Fibroblast of skin of left quadriceps (primary cell): ENCODE results near the gene TEPSIN.

ENCODE experiments used
- DNase-seq, 2 experiments: peaks; one replicate each; pipeline ENCODE4 v3.0.0-alpha.2; 2013; ENCODE audit warnings: low read depth in 2 of 2

Gene TEPSIN

DNA sequence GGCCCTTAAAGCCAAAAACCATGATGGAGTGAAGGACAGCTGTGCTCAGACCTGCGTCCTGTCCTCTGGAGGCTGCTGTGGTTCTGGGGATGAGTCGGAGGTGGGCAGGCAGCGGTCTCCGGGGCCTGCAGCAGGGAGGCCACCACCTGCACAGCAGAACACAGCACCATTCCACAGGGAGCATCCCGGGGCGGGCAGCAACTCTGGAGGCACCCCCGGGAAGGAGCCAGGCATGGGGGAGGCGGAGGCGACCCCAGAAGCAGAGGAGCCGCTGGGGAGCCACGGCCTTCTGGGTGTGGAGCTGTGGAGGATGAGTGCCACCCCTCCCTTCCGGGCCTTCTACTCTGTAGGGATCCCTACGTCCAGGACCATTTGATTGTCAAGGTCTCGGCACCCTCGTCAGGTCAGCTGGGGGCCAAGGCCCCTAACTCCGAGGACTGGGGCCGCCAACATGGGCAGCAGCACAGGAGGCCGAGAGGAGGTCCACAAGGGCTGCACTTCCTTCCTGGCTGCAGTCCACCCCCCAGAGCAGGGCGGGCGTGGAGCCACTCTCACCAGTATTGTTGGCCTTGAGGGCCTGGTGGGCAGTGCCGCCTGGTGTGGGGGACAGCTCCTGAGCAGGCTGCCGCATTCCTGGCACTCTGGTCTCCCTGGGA lies 39.9 kb downstream of the TEPSIN start:
- DNase-seq: no peak

DNA sequence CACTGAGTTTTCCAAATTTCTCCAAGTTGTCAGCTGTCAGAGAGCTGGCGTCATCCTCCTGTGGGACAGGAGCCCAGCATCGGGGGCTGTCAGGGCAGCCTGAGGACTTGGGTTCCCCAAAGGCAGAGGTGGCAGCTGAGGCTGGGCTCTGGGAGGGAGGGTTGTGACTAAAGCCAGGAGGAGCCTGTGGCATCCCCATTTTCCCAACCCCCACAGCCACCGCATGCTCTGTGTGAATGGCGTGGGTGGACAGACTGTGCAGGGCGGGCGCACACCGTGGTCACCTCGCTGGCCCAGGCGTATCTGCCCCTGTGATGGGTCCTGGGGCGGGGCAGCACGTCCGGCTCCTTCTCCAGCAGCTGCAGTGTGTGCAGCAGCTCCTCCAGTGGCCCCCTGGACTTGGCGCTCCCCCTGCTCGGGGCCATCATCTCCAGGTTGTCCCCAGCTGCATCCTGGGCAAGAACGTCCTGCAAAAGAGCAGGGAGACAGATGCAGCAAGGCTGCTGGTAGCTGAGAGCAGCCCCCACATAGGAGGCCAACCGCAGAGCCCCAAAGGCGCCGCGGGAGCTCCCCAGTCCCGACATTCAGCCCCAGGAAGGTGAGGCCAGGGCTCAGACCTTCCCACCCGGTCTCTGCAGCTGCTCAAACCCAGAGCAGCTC lies 40.9 kb downstream of the TEPSIN start:
- DNase-seq: no peak

DNA sequence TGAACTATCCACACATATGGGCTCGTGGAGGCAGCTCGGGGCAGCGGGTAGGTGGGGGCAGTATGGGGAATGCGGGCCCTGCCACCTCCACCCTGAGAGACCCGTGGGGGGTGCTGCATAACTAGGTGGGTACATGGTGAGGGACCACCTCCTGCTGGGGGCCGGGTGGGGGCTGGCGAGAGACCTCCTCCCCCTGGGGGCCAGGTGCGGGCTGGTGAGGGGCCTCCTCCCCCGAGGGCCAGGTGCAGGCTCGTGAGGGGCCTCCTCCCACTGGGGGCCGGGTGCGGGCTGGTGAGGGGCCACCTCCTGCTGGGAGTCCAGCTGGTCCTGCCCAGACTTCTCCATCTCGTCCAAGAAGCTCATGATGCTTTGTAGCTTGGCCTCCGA lies 41.5 kb downstream of the TEPSIN start:
- no peak for DNase-seq

DNA sequence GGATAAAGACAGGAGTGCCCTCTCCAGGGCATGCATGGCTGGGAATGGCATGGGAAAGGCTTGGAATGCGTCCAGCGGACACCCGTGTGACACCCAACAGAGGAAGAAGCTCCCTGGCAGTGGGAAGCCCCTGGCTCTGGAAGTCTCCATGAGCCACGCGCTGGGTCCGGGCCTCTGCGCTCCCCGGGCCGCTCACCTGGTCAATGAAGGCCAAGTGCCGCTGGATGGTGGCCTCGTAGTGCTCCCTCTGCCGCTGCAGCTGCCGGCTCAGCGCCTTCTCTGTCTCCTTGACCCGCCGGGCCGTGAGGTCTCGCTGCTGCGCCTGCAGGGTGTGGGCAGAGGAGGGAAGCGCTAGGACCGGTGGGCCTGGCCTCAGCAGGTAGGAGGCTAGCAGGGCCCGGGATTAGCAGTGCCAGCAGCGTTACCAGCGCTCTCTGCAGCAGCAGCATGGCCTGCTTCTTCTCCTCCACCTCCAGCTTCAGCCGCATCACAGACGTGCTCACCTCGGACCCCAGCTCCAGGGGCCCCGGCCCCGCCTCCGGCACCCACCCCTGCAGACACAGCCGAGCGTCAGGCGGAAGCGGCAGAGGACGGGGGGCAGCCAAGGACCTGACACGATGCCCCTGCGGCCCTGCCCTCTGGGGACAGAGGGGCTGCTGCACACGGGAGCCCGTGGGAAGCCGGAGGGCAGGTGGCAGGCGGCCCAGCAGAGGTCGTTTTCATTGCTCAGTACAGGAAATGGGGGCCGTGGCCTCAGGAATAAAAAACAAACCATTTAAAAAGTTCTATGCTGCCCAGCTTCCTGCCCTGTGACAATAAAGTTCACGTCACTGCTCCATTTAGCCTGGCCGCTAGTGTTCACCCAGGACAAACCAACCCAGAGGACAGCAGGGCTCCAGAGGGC lies 42.1 kb downstream of the TEPSIN start:
- no peak for DNase-seq

DNA sequence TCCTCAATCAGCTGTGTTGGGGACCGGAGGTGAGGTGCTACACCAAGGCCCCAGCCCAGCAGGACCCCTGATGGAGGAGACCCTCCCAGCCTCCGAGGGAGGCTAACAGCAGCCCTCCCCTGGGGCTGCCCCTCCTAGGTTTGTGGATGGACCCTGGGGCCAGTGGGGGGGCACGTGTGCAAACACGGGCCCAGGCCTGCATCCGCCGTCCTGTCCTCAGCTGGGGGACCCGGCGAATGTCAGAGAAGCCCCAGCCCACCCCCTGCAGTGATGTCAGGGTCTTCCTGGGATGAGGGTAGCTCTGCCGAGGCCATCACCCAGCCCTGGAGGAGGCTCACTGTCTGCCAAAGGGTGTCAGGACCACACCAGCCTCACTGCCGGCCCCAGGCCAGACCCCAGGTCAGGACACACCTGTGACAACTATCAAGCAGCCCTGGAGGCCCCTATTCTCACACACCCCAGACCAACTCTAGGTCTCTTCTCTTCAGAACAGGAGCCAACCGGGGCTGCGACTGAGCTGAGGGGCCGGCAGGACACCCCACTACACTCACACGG lies 42.8 kb downstream of the TEPSIN start:
- no peak for DNase-seq

DNA sequence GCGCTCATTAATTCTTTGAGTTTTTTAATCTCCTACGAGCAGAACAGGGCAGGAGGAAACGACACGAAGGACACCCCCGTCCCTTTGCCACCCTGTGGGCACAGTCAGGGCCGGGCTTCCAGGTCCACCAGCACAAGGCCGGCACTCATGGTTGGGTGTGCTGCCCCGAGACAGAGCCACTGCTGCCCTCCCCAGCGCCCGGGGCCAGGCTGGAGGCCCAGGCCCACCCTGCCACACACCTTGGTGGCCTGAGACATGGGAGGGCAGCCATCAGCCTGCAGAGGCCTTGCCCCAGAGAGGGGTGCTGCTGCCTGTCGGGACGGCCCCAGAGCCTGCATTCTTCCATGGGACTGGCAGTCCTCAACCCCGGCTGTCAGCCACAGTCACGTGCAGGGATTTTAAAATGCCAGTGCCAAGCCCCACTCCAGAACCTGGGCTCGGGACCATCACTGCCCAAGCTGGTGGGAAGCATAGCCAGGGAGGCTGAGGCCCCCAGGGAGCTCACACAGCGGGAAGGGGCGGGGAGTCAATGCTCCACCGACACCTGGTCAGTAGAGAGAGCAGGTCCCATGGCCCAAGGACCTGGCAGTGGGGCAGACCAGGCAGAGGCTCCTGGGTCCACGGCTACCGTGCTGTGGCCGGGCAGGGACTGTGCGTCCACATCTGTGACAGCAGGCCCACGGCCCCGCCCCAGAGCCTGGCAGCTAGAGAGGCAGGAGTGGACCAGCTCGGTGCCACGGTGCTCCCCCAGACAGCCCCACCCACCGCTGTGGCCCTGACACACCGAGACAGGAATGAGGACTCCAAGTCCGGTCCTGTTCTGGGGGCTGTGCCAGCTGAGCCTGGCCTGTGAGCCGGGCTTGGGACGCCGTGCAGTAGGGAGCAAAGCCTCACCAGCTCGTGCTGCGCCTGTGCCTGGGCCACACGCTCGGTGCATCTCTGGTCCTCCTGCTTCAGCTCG lies 43.6 kb downstream of the TEPSIN start:
- no peak for DNase-seq

DNA sequence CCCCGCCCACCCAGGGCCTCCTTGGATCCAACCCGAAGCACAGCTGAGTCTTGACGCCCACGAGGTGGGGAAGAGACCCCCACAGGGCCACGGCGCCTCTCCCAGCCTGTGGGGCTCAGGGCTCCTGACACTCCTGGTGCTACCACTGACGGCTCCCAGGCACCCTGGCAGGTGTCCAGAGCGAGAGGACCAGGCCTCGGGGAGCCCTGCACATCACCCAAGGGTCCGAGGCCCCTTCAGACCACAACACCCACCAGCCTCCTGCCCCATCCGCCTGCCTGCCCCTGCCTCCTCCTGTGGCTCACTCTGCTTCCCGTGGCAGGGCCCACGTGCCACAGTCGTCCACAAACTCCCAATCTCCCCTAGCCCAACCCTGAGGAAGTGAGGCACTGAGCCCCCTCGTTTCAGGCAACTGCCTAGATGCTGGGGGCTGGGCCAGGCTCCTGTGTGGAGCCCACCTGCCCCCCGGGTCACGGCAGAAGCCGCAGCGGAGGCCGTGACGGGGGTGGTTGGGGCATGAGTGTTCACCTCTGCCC lies 44.6 kb downstream of the TEPSIN start:
- no peak for DNase-seq

DNA sequence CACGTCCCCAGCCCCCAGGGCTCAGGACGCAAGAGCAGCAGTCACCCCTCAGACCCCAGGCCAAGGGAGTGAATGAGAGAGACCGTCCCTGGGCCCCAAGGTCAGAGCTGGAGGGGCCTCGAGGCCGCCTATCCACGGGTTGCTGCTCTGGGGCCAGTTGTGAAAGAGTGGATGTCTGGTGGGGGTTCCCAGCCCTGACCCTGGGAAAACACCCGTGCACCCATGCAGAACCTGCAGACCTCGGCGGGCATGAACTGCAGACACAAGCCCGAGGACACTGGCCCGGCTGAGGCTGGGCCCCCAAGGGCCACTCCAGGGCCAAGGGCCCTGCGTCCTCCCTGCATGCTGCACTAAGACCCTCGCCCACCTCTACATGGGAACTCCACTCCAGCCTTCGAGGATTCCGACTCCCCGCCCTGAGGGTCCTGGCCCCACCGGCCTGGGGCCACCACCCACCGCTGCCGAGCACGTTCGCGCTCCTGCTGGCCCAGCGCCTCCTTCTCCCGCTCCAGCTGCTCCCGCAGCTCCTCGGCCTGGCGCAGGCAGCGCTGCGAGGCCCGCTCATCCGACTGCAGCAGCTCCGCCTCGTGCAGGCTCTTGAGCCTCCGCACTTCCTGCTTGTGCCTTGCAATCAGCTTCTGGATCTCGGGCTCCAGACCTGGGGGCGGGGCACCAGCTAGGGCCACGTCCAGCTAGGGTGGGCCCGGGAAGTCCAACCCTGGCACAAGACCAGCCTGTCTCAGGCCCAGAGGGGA lies 45.2 kb downstream of the TEPSIN start:
- DNase-seq: no peak

DNA sequence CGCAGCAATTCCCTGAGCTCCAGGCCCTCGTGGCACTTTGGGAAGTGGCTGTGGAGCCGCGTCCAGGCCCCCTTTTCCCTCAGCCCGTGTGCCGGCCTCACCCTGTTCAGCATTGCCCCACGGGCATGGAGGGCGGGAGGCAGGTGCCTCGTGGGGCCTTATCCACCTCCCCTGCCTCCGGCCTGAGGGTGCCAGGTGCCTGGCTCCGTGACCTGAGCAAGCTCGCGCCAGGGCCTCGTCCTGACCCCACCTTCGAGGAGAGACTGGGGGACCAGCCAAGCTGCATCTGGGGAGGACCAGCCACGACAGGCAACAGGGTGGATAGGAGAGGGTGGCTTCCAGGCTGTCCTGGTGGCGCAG lies 45.8 kb downstream of the TEPSIN start:
- no peak for DNase-seq

DNA sequence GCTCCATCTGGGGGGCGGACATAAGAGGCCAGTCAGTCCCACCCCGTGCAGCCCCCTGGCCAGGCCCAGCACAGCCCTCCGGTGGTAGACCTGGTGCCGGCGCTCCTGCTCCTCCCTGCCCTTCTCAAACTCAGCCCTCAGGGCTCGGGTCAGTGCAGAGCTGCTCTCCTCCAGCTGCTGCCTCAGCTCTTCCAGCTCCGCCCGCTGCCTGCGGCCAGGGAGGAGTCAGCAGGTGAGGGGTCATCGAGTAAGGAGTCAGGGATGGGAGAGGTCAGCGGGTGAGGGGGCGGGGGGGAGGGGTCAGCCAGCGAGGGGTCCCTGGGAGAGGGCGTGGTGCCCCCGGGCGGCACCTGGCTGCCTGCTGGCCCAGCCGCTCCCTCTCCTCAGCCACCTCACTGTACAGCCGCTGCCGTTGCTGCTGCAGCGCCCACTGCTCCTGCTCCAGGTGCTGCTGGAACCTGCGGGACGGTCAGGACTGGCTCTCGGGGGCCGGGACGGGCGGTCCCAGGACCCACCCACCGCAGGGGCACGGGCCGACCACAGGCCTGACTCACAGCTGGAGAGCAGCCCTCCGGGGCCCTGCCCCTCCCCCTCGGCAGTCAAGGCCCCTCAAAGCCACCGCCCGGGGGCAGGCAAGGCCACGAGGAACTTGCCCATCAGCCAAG lies 46.3 kb downstream of the TEPSIN start:
- no peak for DNase-seq

DNA sequence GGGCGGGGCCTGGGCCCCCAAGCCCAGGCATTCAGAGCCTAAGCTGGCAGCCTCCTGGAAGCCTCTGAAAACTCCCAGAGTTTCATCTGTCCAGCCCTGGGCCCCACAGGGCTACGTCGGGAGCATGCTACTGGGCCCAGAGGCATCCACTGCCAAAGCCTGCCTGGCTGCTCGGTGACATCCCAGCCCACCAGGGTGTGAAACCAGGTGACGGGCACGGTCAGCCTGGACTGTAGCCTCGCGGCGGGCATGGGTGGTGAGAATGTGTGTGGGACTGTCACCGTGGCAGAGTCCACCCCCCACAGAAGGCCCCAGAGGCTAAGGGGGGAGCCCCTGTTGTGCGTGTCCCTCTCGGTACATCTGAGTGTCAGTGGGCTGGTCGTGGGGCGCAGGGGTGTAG lies 47.2 kb downstream of the TEPSIN start:
- no peak for DNase-seq

DNA sequence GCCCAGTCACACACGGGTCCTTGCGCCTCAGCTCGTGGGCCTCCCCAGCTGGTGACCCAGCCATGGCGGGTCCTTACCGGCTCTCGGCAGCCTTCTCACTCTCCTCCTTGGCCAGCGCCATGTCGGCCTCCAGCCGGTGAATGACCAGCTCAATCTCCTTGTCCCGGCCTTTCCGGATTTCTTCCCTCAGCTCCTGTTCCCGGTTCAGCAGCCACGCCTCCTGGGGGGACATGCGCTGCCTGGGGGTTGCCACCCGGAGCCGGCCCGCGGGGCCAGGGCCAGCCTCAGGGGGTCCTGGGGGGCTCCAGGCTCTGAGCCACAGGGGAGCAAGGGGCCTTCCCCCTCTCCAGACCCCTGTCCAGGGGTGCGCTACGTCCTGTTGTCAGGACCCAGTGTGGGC lies 47.7 kb downstream of the TEPSIN start:
- DNase-seq: no peak

DNA sequence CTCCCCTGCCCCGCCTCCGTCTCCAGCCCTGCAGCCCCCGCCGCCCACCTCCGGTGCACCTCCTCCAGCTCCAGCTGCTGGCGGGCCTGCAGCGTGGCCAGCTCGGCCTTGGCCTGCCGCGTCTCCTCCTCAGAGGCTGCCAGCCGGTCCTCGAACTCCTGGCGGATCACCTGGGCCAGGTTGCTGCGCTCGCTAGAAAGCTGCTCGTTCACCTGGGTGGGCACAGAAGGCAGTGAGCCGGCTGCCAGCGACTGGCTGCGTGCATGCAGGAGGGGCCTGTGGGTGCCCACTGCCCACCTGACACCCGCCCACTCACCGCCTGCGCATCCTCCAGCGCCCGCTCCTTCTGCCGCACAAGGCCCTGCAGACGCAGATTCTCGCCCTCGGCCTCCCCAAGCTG lies 48.3 kb downstream of the TEPSIN start:
- DNase-seq: no peak

DNA sequence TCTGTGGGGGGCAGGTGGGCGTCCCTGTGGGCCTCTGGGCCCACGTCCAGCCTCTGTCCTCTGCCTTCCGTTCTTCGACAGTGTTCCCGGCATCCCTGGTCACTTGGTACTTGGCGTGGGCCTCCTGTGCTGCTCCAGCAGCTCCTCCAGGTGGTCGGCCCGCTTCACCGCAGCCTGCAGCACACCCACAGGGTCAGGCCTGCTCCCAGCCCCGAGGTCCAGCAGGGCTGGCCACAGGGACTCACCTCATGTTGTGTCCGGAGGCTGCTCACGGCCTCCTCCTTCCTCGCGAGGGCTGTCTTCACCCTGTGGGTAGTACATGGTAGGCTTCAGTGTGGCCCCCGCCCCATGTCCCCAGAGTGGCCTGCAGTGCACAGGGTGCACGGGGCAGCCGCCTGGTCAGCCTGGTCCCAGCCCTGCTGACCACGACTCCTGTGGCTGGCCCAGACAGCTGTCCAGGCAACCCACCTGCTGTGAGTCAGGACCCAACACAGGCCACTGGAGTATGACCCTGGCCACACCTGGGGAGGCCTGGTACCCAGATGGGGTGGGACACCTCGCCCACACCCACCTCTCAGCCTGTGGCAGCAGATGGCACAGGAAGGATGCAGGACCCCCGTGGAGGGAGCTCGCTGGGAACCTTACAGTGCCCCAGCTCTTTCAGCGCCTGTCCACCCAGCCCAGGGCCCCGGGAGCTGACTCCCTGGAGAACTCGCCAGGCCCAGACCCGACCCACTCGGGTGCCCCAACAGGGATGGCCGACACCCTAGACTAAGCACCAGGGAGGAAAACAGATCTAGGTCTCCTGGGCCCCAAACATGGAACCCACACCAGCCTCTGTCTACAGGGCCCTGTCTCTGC lies 49.0 kb downstream of the TEPSIN start:
- DNase-seq: no peak

DNA sequence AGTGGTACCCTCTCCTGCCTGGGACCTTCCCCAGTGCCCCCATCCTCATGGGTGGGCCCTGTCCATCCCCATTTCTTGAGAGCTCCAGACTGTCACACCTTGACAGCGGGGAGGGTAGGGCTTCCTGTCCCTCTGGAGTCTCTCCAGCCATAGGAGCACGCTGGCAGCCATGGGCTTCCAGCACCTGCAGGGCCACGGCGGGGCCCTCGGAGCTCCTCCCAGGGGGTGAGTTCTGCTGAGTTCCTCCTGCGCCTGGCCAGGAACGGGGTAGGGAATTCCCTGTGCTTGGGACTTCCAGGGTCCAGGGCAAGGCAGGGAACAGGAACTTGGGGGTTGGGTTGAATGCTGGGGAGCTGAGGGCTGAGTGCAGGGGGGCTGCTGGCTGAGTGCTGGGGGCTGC lies 49.8 kb downstream of the TEPSIN start:
- no peak for DNase-seq

DNA sequence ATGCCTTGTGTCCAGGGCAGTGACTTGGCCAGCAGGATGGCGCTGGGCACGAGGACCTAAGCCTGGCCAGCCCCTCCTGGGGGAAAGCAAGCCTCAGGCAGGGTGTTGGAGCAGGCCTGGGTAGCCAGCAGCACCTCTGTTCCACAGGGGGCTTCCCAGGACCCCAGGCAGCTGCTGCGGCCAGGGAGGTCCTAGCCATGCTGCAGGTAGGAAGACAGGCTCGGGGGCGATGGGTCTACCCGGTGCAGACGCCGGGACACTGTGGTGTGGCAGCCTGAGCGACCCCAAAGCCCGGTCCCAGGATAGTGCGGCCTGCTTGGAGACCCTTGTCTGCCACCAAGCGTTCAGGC lies 50.4 kb downstream of the TEPSIN start:
- DNase-seq: no peak

DNA sequence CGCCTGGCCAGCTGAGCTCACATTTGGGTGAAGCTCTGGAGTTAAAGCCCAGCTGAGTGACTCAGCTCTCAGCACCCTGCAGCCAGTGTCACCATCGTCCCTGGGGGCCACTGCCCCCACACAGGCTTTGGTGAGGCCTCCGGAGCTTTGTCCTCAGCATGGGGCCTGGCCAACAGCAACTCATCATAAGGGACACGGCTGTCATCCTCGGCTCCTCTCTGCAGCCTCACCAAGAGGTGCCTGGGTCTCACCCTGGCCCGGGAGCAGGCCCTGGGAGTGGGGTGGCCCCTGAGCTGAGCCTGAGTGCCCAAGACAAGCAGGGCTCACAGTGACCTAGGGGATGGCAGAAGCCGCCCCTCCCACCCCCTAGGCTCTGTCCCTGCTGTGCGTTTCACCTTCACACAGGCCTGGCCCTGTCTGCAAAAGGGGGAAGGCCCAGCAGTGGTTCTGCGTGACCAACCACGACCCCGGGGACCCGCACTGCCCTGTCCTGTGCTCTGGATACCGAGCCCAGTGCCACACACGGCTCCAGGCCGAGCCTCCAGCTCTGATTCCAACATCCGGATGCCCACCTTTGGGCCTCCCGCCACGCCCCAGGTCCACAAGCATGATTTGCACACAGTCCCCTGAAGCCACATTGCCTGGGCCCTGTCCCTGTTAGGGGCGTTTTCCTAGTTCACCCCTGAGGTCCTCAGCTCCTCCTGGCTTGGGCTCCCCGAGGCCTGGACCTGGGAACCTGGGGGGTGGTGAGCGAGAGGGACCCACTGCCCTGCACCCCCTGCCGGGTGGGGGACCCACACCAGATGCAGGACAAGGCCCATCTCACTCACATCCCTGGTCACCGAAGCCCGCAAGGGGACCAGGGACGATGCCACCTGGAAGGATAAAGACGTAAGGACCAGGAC lies 51.0 kb downstream of the TEPSIN start:
- DNase-seq: no peak

DNA sequence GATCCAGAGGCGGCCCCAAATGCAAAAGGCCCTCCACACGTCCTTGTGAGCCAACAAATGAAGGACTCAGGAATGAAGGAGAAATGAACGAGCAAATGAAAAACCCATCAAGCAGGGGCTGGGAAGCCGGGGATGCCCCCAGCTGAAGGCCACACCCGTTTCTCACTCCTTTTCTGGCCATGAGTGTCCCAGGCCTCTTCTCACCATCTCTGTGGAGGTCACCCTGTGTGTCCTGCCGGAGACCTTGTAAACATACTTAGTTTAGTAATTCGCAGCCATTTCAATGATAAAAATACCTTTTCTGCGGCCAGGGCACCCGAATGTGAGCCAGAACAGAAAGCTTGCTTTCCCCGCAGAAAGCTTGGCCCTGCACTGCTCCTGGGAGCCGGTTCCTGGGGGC lies 51.7 kb downstream of the TEPSIN start:
- no peak for DNase-seq
